Hepatocyte (in vitro differentiated cells): ENCODE results near the gene NYAP2. TPM values are rescaled to one million over a fixed set of nuclear protein-coding genes. Genes with fewer than 3 reads are reported as not detected.

ENCODE experiments used
- DNase-seq: peaks from one replicate; pipeline ENCODE4 v3.0.0-alpha.2; 2016; ENCODE audit warnings: low spot score
- H2AFZ ChIP-seq: fragments of 200-600 bp; sonication (generic); 2 replicates; pipeline ENCODE4 v1.6.0; 2016; ENCODE audit warnings: antibody characterized with exemption, mild to moderate bottlenecking
- H3K27ac ChIP-seq: fragments of 200-600 bp; sonication (generic); 2 replicates; pipeline ENCODE4 v1.5.1; 2016; ENCODE audit warnings: mild to moderate bottlenecking
- H3K27me3 ChIP-seq: fragments of 200-600 bp; sonication (generic); 2 replicates; pipeline ENCODE4 v1.6.1; 2016
- H3K36me3 ChIP-seq: fragments of 200-600 bp; sonication (generic); replicated peaks from 2 replicates; pipeline ENCODE4 v1.5.1; 2016; ENCODE audit warnings: low read depth; ENCODE audit not compliant: insufficient read depth
- H3K4me1 ChIP-seq: fragments of 200-600 bp; sonication (generic); 2 replicates; pipeline ENCODE4 v1.5.1; 2016; ENCODE audit warnings: mild to moderate bottlenecking, moderate library complexity; ENCODE audit not compliant: insufficient read depth
- H3K4me2 ChIP-seq: fragments of 200-600 bp; sonication (generic); 2 replicates; pipeline ENCODE4 v1.6.0; 2016
- H3K4me3 ChIP-seq: fragments of 200-600 bp; sonication (generic); 2 replicates; pipeline ENCODE4 v1.5.1; 2016; ENCODE audit warnings: mild to moderate bottlenecking
- H3K79me2 ChIP-seq: fragments of 200-600 bp; sonication (generic); 2 replicates; pipeline ENCODE4 v1.6.0; 2017; ENCODE audit warnings: mild to moderate bottlenecking
- H3K9me2 ChIP-seq: fragments of 200-600 bp; sonication (generic); replicated peaks from 2 replicates; pipeline ENCODE4 v1.6.0; 2017; ENCODE audit warnings: mild to moderate bottlenecking; ENCODE audit not compliant: insufficient read depth
- H3K9me3 ChIP-seq: fragments of 200-600 bp; sonication (generic); 2 replicates; pipeline ENCODE4 v1.5.1; 2016; ENCODE audit warnings: low read depth, mild to moderate bottlenecking
- H4K20me1 ChIP-seq: fragments of 200-600 bp; sonication (generic); 2 replicates; pipeline ENCODE4 v1.6.0; 2016; ENCODE audit warnings: mild to moderate bottlenecking; ENCODE audit not compliant: insufficient read depth, poor library complexity, severe bottlenecking
- EZH2 ChIP-seq: fragments of 200-600 bp; sonication (generic); IDR thresholded peaks from 2 replicates; pipeline ENCODE4 v1.6.1; 2016; ENCODE audit warnings: antibody characterized with exemption, mild to moderate bottlenecking, borderline replicate concordance
- EZH2phosphoT487 ChIP-seq: fragments of 200-600 bp; sonication (generic); IDR thresholded peaks from one replicate; pipeline ENCODE4 v1.6.1; 2018; ENCODE audit warnings: antibody characterized with exemption, mild to moderate bottlenecking, low read depth, moderate library complexity; ENCODE audit not compliant: unreplicated experiment, severe bottlenecking
- WGBS: methylation state at CpG from one replicate; pipeline ENCODE4 v1.1.6; 2016; ENCODE audit warnings: low lambda C conversion rate; ENCODE audit errors: missing lambda C conversion rate; 5-methylcytosine and 5-hydroxymethylcytosine counted together
- polyA plus RNA-seq: library from polyadenylated mRNA; unstranded; fragments of >200 nt; fragmentation: Nextera tagmentation; extraction: Ambion mirVana; gene quantifications from 2 replicates; pipeline ENCODE4 v1.2.1, GENCODE V29; 2016
- total RNA-seq: library from RNA; depleted of rRNA; stranded (reverse); fragments of >200 nt; gene quantifications from 2 replicates; pipeline ENCODE4 v1.2.3, GENCODE V29; 2014
- TF ChIP-seq, protein P1 (sequence below): fragments of 200-600 bp; sonication (generic); IDR thresholded peaks from 2 replicates; pipeline ENCODE4 v1.5.1; 2016; ENCODE audit warnings: antibody characterized with exemption, mild to moderate bottlenecking; ENCODE audit not compliant: poor library complexity

Gene NYAP2
- total and polyA plus RNA-seq, 2 experiments from 2014 or later: 0.23 to 0.37 TPM

GRCh38 chr2:225379856-225380255, 19.7 kb upstream of the NYAP2 start:
- H2AFZ ChIP-seq: no peak overlapping the region
- H3K4me2 ChIP-seq: no peak overlapping the region
- WGBS: 94% methylated on average over 6 of the region's 6 CpGs
- DNase-seq: no peak
- no peaks in the 10 kb centered on the region for H3K9me3 ChIP-seq
- H3K9me2 ChIP-seq: no peaks in the 10 kb centered on the region
- no peaks in the 10 kb centered on the region for H3K79me2 ChIP-seq
- no peak overlapping the region for H3K4me3 ChIP-seq
- H3K27me3 ChIP-seq: no peaks in the 10 kb centered on the region
- H3K27ac ChIP-seq: no peak overlapping the region
- no peaks in the 10 kb centered on the region for H3K4me1 ChIP-seq
- no peaks in the 10 kb centered on the region for H4K20me1 ChIP-seq
- H3K36me3 ChIP-seq: no peaks in the 10 kb centered on the region
- TF ChIP-seq EZH2phosphoT487 (no peak), EZH2 (no peak)
- TF ChIP-seq, protein P1, sequence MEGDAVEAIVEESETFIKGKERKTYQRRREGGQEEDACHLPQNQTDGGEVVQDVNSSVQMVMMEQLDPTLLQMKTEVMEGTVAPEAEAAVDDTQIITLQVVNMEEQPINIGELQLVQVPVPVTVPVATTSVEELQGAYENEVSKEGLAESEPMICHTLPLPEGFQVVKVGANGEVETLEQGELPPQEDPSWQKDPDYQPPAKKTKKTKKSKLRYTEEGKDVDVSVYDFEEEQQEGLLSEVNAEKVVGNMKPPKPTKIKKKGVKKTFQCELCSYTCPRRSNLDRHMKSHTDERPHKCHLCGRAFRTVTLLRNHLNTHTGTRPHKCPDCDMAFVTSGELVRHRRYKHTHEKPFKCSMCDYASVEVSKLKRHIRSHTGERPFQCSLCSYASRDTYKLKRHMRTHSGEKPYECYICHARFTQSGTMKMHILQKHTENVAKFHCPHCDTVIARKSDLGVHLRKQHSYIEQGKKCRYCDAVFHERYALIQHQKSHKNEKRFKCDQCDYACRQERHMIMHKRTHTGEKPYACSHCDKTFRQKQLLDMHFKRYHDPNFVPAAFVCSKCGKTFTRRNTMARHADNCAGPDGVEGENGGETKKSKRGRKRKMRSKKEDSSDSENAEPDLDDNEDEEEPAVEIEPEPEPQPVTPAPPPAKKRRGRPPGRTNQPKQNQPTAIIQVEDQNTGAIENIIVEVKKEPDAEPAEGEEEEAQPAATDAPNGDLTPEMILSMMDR: no peak

- H3K9me3 ChIP-seq: no peaks in the 10 kb centered on the region
- H3K9me2 ChIP-seq: no peaks in the 10 kb centered on the region
- no peak overlapping the region for H3K4me3 ChIP-seq
- H3K4me2 ChIP-seq: no peak overlapping the region
- no peak overlapping the region for H3K27ac ChIP-seq
- WGBS: 92% methylated on average over 4 of the region's 4 CpGs
- no peaks in the 10 kb centered on the region for H3K36me3 ChIP-seq
- no peaks in the 10 kb centered on the region for H3K4me1 ChIP-seq
- H4K20me1 ChIP-seq: no peaks in the 10 kb centered on the region
- no peak overlapping the region for H2AFZ ChIP-seq
- no peaks in the 10 kb centered on the region for H3K79me2 ChIP-seq
- DNase-seq: no peak
- no peak for TF ChIP-seq EZH2
- no peaks in the 10 kb centered on the region for H3K27me3 ChIP-seq
Measured at GRCh38 chr2:225381609-225382008, 17.9 kb upstream of the NYAP2 start.

DNA sequence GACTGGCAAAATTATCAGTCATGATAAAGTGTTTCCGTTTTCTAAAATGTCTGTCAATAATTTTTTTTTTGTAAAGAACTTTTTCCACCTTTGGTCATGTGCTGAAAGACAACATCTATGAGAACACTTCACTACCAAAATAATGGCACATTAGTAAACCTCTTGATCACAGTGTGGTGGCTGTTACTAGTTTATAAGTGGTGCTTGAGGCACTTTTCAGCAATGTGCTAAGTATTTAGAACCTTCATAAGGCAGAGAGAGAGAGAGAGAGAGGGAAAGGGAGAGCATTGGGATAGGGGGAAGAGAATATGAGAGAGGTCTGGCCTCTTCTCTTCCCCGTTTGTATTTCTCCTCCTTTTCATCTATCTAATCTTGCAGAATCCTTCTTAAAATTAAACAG, 1.1 kb upstream of the NYAP2 start:
- no peaks in the 10 kb centered on the region for H3K9me3 ChIP-seq
- no peak overlapping the region for H3K4me2 ChIP-seq
- peaks cover 10% of the 10 kb centered on the region for H3K27me3 ChIP-seq
- TF ChIP-seq, protein P1: no peak
- TF ChIP-seq EZH2phosphoT487 (no peak), EZH2 (no peak)
- H3K79me2 ChIP-seq: no peaks in the 10 kb centered on the region
- H4K20me1 ChIP-seq: no peaks in the 10 kb centered on the region
- 57% methylated on average over 2 of the region's 2 CpGs for WGBS
- no peak overlapping the region for H3K4me3 ChIP-seq
- H3K36me3 ChIP-seq: no peaks in the 10 kb centered on the region
- H3K27ac ChIP-seq: no peak overlapping the region
- H2AFZ ChIP-seq: no peak overlapping the region
- no peaks in the 10 kb centered on the region for H3K9me2 ChIP-seq
- no peaks in the 10 kb centered on the region for H3K4me1 ChIP-seq
- DNase-seq: no peak

DNA sequence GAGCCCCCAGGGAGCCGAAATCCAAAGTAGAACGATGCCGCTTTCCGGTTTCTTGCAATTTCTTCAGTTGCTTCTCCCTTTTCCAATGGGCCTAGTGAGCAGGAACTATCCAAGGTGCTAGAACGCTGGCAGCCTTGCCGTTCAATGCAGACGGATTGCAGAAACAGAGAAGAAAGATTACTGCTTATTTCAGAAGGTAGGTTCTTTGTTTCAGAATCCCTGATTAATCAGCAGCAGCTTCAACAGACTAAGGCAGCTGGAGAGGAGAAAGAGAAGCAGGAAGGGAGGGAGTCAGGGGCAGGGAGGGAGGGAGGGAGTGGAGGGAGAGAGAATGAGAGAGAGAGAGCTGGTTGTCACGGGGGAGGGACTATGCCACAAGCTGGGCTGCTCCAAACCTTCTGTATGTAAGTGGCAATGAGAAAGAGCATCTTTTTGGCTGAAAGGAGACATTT, 576 bp downstream of the NYAP2 start:
- WGBS: 14% methylated on average over 7 of the region's 8 CpGs
- Histone ChIP-seq H3K4me2 (no peak overlapping the region), H3K4me3 (no peak overlapping the region), H3K4me1 (no peaks in the 10 kb centered on the region), H3K9me3 (no peaks in the 10 kb centered on the region), H2AFZ (no peak overlapping the region), H3K9me2 (no peaks in the 10 kb centered on the region), H3K27ac (no peak overlapping the region), H4K20me1 (no peaks in the 10 kb centered on the region), H3K27me3 (peaks cover 10% of the 10 kb centered on the region), H3K36me3 (no peaks in the 10 kb centered on the region), H3K79me2 (no peaks in the 10 kb centered on the region)
- TF ChIP-seq EZH2phosphoT487 (no peak), EZH2 (no peak)
- TF ChIP-seq, protein P1: no peak
- peak; percentile 76 for DNase-seq
